ENCODE results near the gene TNNT3.
A peak's percentile ranks its signal among the peaks of the same experiment; 100 is the strongest.
"Not testable (repeated sequence)": the region's sequence is repeated elsewhere in the genome, so short reads cannot be mapped to it uniquely, and the experiment has no call there.

TNNT3 gene

DNA sequence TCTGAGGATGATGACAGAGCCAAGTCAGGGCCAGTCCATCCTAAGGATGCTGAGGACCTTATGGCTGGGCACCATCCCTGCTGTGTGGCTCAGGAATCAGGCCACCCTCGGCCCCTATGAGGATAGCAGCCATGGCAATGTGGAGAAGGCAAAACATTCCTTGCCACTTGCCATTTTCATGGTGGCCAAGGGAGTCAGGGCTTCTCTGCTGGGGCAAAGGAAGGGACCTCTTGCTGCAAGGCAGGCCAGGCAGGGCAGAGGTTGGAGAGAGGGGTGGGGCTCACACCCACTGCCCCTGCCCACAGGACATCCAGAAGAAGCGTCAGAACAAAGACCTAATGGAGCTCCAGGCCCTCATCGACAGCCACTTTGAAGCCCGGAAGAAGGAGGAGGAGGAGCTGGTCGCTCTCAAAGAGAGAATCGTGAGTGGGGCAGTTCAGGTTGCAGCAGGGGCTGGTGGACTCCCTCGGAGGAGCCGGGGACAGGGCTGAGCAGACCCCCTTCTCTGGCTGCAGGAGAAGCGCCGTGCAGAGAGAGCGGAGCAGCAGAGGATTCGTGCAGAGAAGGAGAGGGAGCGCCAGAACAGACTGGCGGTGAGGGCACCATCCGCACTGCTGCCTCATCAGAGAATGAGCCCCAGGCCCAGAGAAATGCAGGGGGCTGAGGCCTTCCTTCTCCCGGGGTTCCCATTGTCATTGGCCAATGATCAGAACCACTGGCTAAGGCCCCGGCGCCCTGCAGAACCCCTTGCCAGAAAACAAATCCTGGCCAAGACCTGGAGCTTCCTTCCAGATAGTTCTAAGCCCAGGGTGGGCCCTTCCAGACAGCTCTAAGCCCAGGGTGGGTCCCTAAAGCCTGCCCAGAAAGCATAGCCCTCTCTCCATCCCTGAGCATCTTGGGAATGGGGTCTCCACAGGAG is 14.2 kb downstream of the TNNT3 start:
- DNase-seq (ENCODE audit: low read depth in 4 of 4, low spot score in 1 of 4) = no peak

DNA sequence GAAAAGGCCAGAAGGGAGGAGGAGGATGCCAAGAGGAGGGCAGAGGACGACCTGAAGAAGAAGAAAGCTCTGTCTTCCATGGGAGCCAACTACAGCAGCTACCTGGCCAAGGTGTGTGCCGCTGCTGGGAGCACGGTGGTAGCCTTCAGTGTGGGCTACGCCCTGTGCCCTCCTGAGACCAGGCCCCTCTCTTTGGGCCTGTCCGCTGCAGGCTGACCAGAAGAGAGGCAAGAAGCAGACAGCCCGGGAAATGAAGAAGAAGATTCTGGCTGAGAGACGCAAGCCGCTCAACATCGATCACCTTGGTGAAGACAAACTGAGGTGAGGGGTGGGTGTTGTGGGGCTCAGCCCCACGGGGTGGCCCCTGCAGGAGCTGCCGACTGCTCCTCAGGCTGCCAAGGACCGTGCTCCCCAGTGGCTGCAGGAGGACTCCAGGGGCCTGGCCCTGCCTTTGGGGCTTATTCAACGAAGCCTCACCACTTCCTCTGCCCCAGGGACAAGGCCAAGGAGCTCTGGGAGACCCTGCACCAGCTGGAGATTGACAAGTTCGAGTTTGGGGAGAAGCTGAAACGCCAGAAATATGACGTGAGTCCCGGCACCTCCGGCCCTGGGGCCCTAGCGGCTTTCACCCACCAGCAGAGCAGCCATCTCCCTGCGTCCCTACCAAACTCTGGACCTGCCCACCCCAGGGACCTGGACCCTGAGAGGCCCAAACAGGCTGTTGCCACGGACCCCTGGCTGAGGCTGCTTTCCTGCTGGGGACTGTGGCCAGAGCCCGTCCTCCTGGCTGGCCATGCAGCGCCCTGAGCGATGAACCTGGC is 15.0 kb downstream of the TNNT3 start:
- DNase-seq (ENCODE audit: low read depth in 4 of 4, low spot score in 1 of 4) = no peak

- no peak for DNase-seq (ENCODE audit: low read depth in 4 of 4, low spot score in 1 of 4)
These were observed 15.9 kb downstream of the TNNT3 start for GRCh38 chr11:1935156-1936071.

GRCh38 chr11:1936072-1936780 is 16.7 kb downstream of the TNNT3 start:
- no peak for DNase-seq (ENCODE audit: low read depth in 4 of 4, low spot score in 1 of 4)

GRCh38 chr11:1936781-1937615 is 17.5 kb downstream of the TNNT3 start:
- DNase-seq (ENCODE audit: low read depth in 4 of 4, low spot score in 1 of 4) = no peak

DNA sequence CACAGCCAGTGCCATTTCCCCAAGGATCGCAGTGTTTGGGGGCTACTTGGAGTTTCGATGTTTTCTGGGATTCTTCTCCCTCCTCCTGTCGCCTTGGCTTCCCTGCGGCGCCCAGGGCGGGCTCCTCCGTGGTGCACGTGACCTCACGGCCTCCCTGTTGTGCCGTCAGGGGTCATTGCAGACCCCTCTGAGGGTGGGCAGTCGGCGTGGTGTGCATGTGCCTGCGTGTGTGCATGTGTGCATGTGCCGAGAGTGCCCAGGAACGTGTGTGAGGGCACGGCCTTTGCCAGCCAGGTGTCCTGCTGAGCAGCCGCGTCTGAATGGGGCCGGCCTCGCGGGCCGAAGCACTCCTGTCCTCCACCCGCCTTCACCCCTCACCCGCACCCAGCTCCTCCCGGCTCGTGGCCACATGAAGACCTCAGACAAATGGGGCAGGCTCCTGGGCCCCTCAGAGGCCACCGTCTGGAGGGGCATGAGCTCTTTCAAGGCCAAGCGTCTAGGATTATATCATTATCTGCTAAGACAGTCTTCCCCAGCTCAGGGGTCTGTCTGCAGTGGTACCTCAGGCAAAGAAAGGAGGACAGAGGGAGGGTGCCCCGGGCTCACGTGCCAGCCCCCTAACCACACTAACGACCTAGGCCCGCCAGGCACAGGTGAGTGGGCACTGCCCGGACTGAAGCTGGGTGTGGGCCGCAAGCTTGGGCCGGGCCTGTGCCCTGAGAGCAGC is 18.3 kb downstream of the TNNT3 start:
- DNase-seq (ENCODE audit: low read depth in 4 of 4, low spot score in 1 of 4) = no peak

- no peak for DNase-seq (ENCODE audit: low read depth in 4 of 4, low spot score in 1 of 4)
These were observed 19.0 kb downstream of the TNNT3 start for GRCh38 chr11:1938343-1939005.

- DNase-seq (ENCODE audit: low read depth in 4 of 4, low spot score in 1 of 4) = no peak
These were observed 19.6 kb downstream of the TNNT3 start for GRCh38 chr11:1939006-1939625.

- not testable (repeated sequence) for DNase-seq (ENCODE audit: low read depth in 4 of 4, low spot score in 1 of 4)
These were observed 20.3 kb downstream of the TNNT3 start for GRCh38 chr11:1939788-1940187.

- DNase-seq (ENCODE audit: low read depth in 4 of 4, low spot score in 1 of 4) = no peak
These were observed 23.2 kb downstream of the TNNT3 start for GRCh38 chr11:1942558-1943260.

GRCh38 chr11:1943576-1943975 is 24.1 kb downstream of the TNNT3 start:
- DNase-seq (ENCODE audit: low read depth in 4 of 4, low spot score in 1 of 4) = no peak

- no peak for DNase-seq (ENCODE audit: low read depth in 4 of 4, low spot score in 1 of 4)
These were observed 24.5 kb downstream of the TNNT3 start for GRCh38 chr11:1943977-1944376.

- peak in 2 of 4 experiments; percentile 21 to 28 for DNase-seq (ENCODE audit: low read depth in 4 of 4, low spot score in 1 of 4)
These were observed 27.4 kb downstream of the TNNT3 start, which contains the start of gene MRPL23 for GRCh38 chr11:1946812-1947484. Gene MRPL23, plus strand, starts transcription at chr11:1947332. Its CDS starts 31 bp downstream, at chr11:1947363.

DNA sequence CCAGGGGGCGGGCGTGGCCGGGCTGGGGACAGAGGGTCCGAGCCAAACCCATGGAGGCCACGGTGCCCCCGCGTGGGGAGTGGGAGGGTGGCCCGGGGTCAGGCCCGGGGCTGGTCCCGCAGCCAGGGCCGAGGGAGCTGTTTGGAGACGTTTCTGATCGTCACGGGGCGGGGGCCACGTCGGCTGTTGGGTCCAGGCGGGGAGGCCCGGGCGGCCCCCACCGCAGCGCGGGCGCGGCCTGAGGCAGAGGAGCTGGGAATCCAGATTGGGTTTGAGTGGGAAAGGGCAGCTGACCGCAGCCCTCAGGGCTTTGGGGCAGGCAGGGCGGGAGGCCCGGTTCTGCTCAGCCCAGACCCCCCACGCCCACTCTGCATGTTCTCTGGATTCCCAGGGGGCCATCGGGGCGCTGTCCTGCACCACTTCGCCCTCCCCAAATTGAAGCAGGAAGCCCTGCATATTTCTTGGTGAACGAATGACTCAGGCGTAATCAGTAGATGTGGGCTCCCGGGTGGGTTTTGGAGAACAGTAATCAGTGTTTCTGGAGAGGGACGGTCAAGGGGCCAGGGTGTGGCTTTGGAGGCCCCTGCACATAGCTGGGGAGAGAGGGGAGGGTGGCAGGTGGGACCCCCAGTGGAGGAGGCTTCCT is 28.2 kb downstream of the TNNT3 start:
- DNase-seq (ENCODE audit: low read depth in 4 of 4, low spot score in 1 of 4) = no peak

DNA sequence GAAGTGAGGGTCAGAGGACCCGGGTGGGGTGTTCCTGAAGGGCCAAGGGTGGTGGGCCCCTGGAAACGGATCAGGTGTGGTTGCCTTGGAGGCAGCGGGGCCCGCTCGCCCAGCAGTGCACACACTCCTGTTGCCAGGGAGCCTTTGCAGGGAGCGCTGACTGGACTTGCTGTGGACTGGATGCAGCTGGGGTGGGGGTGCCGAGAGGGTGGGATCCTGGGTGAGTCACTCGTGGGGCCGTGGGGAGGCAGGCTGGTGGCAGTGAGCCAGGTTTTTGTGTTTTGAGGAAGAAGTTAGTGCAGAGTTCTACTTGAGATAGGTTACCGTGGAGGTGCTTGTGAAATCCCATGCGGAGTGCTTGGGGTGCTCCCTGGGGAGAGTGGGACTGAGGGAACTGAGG is 28.9 kb downstream of the TNNT3 start:
- no peak for DNase-seq (ENCODE audit: low read depth in 4 of 4, low spot score in 1 of 4)

GRCh38 chr11:1949302-1949701 is 29.8 kb downstream of the TNNT3 start:
- DNase-seq (ENCODE audit: low read depth in 4 of 4, low spot score in 1 of 4) = no peak

All from stimulated activated CD4-positive, alpha-beta T cell treated with anti-CD3 and anti-CD28 coated beads, Interleukin-1b, Interleukin-23, amount 100 ng/mL, for 24 hours (primary cell).